ENCODE data around the gene ZNF564.

GRCh38 chr19:12546903-12547302, 4.4 kb downstream of the ZNF564 start:
- TF ChIP-seq POLR2A (IDR thresholded peaks at IDR 0.05; ENCODE audit: low read length) (no peak), GATA1 (IDR thresholded peaks at IDR 0.05; ENCODE audit: low read depth, low read length) (no peak)

Data from erythroblast (primary cell).